Amniotic stem cell (primary cell): ENCODE results near the gene ZNF664.
A peak's percentile ranks its signal among the peaks of the same experiment; 100 is the strongest.

Experiments
- DNase-seq: peaks from one replicate; lab custom pipeline; 2025; lab: John Stamatoyannopoulos, UW

ZNF664 gene

GRCh38 chr12:123958876-123959275, 14.1 kb upstream of the ZNF664 start:
- DNase-seq = no peak

DNA sequence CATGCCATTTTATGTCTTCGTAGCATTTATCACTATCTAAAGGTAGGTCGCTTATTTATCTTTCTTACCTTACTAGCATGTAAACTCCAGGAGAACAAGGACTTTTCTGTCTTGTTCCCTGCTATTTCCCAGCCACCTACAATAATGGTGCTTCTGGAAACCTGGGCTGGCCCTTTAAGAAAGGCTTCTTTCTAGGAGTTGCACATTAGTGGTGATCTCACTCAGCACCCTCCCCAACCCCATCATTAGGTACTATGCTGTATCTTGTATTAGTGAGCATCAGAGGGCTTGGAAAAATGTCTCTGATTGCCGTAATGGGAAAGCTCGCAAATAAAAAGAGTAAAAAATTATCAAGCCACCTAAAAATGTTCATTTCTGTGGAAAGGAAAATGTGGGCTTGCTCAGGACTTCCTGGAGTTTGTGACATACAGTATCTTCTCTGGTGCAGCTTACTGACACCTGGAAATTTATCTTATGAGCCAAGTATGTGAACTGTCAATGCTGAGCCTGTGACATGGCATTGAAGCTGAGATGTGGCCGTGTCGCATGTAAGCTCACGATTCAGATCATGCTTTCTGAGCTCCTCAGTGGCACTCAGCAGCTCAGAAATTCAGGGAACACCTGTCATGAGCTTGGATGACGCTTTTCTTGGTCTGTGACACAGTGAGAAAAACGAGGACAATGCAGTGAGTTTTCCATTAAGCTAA, 12.8 kb upstream of the ZNF664 start:
- DNase-seq = no peak

DNA sequence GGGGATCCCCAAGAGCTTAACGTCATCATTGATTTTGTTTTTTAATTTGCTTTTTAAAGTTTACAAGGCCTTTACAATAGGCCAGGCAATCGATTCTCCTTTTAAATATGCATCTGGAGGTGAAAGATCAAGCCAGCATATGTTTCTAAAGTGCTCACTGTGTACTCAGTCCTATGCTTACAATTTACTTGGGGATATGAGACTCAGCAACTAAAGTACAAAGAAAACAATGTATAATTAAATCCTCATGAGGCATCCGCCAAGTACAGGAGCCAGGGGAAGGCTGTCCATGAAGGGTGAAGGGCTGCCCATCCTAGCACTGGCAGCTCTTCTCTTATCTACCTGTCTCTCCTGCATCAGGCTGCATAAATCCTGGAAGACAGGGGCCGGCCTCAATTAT, 12.2 kb upstream of the ZNF664 start:
- DNase-seq = no peak

- no peak for DNase-seq
Measured at GRCh38 chr12:123961585-123962345, 11.2 kb upstream of the ZNF664 start.

DNA sequence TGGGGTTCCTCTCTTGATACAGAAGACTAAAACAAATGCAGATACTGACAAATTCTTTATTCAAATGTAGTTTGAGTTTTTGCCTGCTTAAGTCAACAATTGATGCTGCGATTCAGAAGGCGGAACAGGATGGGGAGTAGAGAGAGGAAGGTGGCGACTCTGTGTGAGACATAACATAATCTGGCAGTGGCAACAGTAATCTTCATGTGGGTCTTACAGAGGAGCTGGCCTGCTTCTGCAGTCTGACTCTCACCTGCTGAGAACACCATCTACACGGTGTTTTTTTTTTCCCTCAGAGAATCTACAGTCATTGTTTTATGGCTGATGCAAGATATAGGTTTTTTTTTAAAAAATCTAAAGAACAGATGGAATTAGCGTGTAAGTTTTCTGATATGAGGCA, 10.5 kb upstream of the ZNF664 start:
- DNase-seq = no peak

DNA sequence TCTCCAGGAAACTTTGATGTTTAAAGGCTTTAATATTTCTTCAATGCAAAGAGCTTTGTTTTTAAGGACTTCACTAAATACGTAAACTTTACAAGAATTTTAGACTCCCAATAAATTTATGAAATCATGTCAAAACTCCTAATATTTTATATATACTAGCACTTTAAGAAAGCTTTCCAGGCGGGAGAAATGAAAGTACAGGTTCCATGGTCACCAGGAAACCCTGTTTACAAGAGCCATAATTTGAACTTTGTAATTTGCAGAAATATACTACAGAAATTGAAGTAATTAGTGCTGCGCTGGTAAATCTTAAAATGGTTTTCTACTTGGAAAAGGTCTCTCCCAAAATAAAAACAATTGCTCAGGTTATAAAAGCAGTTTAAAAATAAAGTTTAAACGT, 9.2 kb upstream of the ZNF664 start:
- DNase-seq = no peak

GRCh38 chr12:123965382-123965781, 7.6 kb upstream of the ZNF664 start:
- DNase-seq = no peak

DNA sequence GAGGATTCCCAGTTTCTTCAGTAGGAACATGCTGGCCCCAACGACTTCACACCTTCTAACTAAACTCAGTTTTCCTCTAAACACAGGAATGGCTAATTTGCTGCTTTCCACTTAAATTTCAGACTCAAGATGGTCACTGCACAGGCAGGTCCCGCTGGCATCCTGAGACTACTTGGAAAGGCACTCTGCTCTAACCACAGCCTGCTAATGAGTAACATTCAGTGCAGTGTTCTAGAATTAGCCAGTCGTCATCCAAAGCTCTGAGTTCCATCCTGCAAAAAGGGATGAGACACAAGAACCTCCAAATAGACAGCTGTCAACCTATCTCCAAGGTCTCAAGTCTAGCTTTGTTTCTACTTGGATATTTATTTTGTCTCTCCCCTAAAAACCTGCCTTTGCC, 6.4 kb upstream of the ZNF664 start:
- peak; percentile 37 for DNase-seq

DNA sequence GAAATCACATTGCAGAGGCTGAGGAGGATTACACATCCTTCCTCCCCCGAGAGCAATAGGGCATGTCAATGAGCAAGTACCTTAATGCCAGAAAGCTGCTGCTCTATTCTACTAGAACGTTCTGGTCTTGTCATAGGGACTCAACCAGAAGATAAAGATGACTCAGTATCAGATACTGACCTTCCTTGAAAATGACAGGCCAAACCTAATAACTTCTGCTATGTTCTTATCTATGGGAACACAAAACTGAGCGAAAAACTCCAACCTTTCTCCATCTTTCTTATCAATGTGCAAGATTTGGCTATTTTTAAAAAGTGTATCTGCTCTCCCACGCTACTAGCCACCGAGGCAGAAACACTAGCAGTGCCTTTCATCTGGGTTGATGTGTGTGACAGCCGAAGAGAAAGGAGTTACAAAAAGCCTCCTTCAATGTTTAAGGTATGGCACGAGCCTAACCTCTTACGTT, 5.9 kb upstream of the ZNF664 start:
- no peak for DNase-seq

- no peak for DNase-seq
Measured at GRCh38 chr12:123971449-123971769, 1.6 kb upstream of the ZNF664 start.

- no peak for DNase-seq
Measured at GRCh38 chr12:123971770-123972456, 1.1 kb upstream of the ZNF664 start.

GRCh38 chr12:123973552-123974341, 732 bp downstream of the ZNF664 start:
- no peak for DNase-seq

DNA sequence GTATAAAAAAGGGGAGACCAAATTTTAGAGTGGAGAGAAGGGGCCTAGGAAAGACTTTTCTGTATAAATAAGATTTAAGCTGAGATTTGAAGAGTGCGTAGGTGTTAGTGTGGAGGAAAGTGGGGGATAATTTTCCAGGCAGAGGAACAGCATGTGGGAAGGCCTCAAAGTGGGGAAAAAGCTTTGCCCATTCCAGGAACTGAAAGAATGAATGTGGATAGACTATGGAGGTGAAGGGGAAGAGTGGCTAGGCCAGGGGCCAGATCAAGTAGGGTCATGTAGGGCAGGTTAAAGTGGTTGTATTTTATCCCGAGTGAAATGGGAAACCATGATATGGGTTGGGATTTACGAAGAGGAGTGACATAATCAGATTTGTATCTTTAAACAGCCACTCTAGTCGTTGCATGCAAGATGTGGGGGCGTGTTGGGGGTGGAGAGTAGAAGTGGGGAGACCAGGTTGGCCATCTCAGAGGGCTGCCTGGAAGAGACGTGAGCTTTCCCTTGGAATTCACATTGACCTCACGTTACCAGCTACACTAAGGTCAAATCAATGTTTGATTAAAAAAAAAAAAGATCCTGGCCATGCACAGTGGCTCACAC, 3.3 kb downstream of the ZNF664 start:
- DNase-seq = no peak

DNA sequence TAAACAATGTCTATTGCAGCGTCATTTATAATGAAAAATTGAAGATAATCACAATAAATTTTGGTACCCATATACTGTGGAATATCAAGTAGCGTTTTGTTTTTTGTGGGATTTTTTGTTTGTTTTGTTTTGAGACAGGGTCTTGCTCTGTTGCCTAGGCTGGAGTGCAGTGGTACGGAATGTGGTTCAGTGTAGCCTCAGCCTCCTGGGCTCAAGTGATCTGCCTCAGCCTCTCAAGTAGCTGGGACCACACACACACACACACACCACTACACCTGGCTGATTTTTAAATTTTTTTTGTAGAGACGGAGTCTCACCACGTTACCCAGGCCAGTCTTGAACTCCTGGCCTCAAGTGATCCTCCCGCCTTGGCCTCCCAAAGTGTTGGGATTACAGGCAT, 6.6 kb downstream of the ZNF664 start:
- no peak for DNase-seq

DNA sequence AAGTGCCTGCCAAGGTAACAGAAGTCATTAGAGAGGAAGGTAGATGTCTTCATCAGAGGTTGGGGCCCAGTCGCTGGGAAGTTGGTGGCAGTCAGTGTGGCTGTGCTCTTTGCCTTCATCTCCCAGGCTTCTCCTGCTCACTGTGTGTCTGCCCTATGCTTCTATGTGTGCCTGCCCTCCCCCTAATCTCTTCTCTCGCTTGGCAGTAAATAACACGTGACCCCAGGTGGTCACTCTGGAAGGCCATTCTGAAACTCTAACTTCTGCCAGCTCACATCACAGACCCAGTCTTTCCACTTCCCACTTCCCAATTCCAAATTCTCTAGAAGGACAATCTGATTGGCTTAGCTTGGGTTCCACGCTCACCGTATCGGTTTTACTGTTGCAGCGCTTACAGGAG, 9.3 kb downstream of the ZNF664 start:
- no peak for DNase-seq

- DNase-seq = peak; percentile 57
Measured at GRCh38 chr12:123983822-123984485, 10.9 kb downstream of the ZNF664 start.

DNA sequence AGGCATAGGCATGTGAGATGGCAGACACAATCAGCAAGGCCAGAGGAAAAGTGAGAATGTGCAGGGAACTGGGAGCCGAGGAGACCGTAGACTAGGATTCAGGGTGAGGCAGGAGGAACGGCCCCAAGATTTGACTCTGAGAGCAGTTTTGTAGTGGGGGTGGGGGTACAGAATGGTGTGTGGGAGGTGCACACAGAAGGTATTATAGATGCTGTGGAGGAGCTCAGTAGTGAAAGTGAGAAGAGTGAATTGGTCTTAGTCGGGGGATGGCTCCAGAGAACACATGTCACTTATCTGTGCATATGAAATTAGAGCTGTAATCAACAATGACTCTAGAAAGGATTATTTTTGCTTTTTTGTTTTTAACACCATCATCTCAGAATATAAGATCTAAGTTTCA, 11.9 kb downstream of the ZNF664 start:
- DNase-seq = no peak

DNA sequence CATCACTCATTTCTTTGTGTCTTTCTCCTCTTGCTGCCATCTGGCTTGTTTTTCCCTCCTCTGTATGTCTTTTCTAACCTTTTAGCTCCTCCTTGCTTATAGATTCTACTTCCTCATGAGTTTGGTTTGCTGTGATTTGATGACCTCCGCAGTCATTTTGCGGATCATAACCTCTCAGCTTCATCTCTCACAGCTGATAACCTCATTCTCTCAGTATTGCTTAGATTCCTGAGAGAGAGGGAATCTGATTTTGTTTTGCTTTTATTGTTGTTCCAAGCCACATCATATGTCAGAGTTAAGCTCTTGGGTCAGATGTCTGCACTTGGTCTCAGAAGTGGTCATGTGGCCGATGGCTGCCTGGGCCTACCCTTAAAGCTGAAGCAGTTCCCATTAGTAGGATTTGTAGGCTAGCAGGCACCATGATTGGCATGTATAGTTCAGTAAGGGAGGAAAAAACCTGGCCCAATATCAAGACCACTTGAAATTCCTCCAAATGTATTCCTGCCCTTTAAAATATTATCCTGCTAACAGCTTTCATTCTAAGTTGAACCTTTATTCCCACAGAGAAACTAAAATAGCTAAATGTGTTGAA, 13.5 kb downstream of the ZNF664 start:
- no peak for DNase-seq

DNA sequence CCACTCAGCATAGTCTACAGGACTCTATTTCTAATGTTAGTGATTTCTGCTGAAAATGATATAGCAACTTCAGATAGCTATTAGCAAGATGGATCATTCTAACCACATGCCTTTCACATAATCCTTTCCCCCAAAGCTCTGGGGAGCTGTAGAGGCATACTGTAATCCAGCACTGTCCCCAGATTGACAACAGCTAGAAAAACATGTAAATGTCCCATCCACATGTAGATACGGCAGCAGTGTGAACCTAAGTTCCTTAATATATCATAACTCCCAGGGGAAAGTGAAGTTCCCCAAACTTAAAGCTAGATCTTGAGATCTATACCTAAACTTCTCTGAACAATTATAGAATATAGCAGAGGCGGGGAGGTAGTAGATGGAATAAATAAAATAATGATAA, 14.0 kb downstream of the ZNF664 start:
- DNase-seq = no peak

DNA sequence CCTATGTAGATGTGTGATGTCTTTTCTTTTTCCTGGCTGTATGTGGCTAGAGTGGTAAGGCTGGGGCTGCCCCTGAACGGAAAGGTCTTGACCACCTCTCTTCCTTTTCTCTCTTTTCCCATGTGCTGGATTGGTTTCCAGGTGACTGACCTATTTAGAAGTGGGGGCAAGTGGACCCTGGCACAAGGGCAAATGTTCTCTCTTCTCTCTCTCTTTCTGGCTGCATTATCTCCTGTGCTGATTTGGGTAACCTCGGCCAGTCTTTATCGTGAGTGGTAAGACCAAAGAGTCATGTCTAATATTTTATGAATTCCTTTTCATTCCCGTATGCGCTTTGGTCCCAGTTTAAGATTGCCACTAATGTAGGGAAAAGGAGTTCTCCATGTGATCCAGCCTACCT, 16.2 kb downstream of the ZNF664 start:
- DNase-seq = no peak

- DNase-seq = no peak
Measured at GRCh38 chr12:123989753-123990152, 16.7 kb downstream of the ZNF664 start.
